Stimulated activated CD4-positive, alpha-beta T cell treated with anti-CD3 and anti-CD28 coated beads, Interleukin-12 subunit alpha, Interleukin-12 subunit beta, amount 100 ng/mL, for 48 hours (primary cell): ENCODE measurements around the gene ARL8A.
"Not testable (repeated sequence)": the region's sequence is repeated elsewhere in the genome, so short reads cannot be mapped to it uniquely, and the experiment has no call there.

Experiments
- DNase-seq, 3 donors: peaks; one replicate each; pipeline ENCODE4 v3.0.0-alpha.2; 2020; ENCODE audit warnings: low read depth in 2 of 3, low spot score in 1 of 3

ARL8A gene

GRCh38 chr1:202143011-202143767 lies 1.3 kb downstream of the ARL8A start:
- no peak for DNase-seq

DNA sequence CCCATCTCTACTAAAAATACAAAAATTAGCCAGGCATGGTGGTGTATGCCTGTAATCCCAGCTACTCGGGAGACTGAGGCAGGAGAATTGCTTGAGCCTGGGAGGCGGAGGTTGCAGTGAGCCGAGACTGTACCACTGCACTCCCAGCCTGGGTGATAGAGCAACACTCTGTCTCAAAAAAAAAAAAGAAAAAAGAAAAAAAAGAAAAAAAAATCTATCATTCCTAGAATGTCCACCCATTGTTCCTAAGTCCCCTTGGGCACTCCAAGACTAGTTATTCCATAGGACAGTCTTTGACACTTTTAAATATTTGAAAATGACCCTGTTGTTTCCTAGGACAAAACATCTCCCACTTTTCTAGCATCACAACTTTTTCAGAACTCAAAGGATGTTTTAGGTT lies 3.1 kb downstream of the ARL8A start:
- not testable (repeated sequence) for DNase-seq

GRCh38 chr1:202140833-202141232 lies 3.7 kb downstream of the ARL8A start:
- no peak for DNase-seq

DNA sequence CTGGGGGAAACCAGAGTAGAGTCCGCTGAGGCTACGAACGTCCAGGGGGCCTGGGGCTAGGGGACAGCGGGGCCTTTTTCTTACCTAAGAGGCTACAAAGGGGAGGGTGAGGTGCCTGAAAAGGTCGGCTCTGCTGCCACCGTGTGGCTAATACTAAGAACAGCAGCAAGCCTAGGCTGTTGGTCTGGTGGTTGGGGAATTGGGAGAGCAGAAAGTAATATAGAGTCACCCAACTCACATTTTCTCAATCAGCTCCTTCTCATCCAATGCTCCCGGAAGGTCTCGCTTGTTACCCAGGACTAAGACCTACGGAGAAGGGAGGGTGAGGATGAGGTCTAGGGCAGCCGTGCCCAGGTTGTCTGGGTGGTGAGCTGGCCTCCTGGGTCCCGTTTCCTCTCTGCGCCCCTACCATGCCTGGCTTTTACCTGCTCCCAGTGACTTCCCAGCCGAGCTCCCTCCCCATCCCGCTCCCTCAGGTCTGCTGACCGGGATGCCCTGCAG lies 9.3 kb downstream of the ARL8A start:
- no peak for DNase-seq

- no peak for DNase-seq
Observed at GRCh38 chr1:202134645-202135172, 9.8 kb downstream of the ARL8A start.

DNA sequence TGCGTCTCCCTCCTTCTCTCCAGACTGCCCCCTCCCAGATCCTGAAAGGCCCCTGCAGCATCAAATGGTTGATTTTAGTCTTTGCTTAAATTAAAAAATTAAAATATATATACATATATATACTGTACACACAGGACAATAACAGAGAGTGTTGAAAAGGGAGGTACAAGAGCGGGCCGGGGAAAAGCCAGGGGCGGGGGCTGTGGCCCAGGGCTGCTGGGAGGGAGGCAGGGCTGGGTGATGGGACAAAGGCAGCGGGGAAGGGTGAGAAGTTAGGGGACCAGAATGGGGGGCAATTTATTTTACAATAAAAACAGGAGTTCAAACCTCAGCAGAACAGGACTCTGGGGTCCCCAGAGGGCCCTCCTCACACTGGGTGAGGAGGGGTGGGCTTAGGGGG lies 10.5 kb downstream of the ARL8A start:
- DNase-seq: no peak

DNA sequence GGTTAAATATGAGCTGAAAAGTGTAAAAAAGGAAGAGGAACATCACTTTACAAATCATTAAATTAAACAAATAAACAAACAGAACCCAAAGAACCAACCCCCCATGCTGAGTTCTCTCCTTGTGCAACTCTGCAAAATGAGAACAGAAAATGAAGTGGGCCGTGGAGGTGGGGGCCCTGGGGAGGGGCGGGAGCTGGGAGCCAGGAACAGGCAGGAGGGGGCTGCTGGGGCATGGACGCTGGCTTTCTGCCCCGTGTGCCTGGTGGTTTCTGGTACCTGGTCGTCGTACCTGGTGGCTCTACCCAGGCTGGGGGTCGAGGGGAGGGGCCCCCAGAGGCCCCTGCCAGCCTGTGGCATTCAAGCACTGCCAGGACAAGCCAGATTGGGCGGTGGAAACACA lies 11.0 kb downstream of the ARL8A start:
- DNase-seq: no peak

GRCh38 chr1:202133001-202133400 lies 11.5 kb downstream of the ARL8A start:
- DNase-seq: no peak

GRCh38 chr1:202131956-202132821 lies 12.3 kb downstream of the ARL8A start:
- no peak for DNase-seq

GRCh38 chr1:202130816-202131522 lies 13.6 kb downstream of the ARL8A start:
- DNase-seq: no peak

- no peak for DNase-seq
Observed at GRCh38 chr1:202130297-202130721, 14.2 kb downstream of the ARL8A start.

- no peak for DNase-seq
Observed at GRCh38 chr1:202129453-202130296, 14.9 kb downstream of the ARL8A start.

DNA sequence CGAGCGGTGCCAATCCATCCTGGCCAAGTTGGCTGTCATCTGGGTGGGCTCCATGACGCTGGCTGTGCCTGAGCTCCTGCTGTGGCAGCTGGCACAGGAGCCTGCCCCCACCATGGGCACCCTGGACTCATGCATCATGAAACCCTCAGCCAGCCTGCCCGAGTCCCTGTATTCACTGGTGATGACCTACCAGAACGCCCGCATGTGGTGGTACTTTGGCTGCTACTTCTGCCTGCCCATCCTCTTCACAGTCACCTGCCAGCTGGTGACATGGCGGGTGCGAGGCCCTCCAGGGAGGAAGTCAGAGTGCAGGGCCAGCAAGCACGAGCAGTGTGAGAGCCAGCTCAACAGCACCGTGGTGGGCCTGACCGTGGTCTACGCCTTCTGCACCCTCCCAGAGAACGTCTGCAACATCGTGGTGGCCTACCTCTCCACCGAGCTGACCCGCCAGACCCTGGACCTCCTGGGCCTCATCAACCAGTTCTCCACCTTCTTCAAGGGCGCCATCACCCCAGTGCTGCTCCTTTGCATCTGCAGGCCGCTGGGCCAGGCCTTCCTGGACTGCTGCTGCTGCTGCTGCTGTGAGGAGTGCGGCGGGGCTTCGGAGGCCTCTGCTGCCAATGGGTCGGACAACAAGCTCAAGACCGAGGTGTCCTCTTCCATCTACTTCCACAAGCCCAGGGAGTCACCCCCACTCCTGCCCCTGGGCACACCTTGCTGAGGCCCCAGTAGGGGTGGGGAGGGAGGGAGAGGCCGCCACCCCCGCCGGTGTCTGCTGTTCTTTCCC lies 16.5 kb downstream of the ARL8A start:
- DNase-seq: no peak

GRCh38 chr1:202127061-202127460 lies 17.5 kb downstream of the ARL8A start:
- DNase-seq: no peak

DNA sequence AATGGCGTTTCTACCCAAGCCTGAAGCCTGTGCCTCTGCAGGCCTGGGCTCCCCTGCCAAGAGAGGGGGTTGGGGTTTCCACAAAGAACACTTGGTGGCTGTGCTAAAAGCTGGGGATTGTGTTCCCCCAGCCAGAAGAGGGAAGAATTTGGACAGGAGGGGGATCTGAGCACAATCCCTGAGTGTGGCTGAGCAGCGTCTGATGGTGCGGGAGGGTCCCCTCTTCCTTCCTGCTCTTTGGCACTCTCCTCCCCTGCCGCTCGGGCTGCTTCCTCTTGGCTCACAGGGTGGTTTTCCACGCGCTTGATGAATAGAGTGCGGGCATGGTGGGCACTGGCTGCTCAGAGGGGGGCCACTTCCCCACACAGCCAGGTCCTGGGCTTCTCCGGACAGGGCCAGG lies 18.1 kb downstream of the ARL8A start:
- DNase-seq: no peak

GRCh38 chr1:202125611-202126010 lies 18.9 kb downstream of the ARL8A start:
- DNase-seq: no peak

DNA sequence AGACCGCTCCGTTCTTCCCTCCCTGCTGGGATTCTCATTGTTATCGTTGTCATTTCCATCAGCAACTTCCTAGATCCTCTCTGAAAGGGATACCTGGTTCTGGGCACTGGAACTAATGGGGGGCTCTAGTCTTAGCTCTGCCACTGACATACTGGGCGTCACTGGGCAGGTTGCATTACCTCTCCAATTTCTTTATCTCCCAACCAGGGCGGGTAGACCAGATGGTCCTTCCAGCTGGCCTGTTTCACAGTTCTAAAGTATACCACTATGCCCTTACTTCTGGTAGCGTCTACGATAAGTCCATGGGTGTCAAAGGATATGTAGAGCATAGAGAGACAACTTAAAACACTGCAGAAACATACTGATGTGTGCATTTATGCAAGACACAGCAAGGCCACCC lies 20.4 kb downstream of the ARL8A start:
- no peak for DNase-seq

DNA sequence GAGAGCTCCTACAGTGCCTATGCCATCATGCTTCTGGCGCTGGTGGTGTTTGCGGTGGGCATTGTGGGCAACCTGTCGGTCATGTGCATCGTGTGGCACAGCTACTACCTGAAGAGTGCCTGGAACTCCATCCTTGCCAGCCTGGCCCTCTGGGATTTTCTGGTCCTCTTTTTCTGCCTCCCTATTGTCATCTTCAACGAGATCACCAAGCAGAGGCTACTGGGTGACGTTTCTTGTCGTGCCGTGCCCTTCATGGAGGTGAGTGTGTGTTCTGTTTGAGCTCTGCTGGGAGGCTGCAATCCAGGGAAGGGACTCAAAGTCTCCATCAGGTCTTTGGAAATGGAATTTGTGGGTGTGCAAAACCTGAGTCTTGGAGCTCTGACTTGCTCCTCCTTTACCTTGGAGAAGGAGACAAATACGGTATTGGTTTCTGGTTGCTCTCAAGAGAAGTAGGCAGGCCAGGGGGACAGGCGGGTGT lies 21.2 kb downstream of the ARL8A start:
- DNase-seq: no peak

DNA sequence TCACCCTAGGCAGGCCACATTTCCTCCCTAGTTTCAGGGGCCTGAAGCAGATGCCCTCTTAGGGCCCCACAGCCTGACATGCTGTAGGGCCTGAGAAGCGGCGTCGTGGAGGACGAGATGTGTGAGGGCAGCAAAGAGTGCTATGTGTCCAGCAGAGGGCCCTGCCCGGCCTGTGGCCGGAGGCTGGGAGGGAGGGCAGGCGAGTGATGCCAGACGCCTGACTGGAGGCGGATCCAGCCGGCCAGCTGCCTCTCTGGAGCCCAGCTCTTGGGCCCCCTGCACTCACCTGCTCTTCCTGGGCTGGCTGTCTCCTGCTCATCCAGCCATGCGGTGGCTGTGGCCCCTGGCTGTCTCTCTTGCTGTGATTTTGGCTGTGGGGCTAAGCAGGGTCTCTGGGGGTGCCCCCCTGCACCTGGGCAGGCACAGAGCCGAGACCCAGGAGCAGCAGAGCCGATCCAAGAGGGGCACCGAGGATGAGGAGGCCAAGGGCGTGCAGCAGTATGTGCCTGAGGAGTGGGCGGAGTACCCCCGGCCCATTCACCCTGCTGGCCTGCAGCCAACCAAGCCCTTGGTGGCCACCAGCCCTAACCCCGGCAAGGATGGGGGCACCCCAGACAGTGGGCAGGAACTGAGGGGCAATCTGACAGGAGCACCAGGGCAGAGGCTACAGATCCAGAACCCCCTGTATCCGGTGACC lies 21.8 kb downstream of the ARL8A start, which contains the start of gene GPR37L1:
Gene GPR37L1, plus strand, starts transcription at position 279 of the 697 bp plus-strand sequence. Its CDS starts 47 bp downstream, at position 326.
- DNase-seq: no peak
